GM19043 (cell line): ENCODE data around the gene SLC30A2.

Experiments
- ATAC-seq: cut with Tn5 transposase; IDR thresholded peaks from one replicate; pipeline ENCODE4 v1.9.1; 2021; ENCODE audit warnings: low read depth; ENCODE audit not compliant: unreplicated experiment

Gene SLC30A2

GRCh38 chr1:26003262-26003661, 42.7 kb downstream of the SLC30A2 start:
- ATAC-seq, result no peak

- no peak for ATAC-seq
Observed at GRCh38 chr1:25999041-25999800, 46.7 kb downstream of the SLC30A2 start.

GRCh38 chr1:25997828-25998761, 47.8 kb downstream of the SLC30A2 start, which contains the start of gene PAFAH2:
Gene PAFAH2, minus strand, starts transcription at chr1:25998063. Its CDS starts 7,247 bp downstream, at chr1:25990816.
- ATAC-seq, result peak; percentile 97

- no peak for ATAC-seq
Observed at GRCh38 chr1:25996966-25997827, 48.7 kb downstream of the SLC30A2 start.

DNA sequence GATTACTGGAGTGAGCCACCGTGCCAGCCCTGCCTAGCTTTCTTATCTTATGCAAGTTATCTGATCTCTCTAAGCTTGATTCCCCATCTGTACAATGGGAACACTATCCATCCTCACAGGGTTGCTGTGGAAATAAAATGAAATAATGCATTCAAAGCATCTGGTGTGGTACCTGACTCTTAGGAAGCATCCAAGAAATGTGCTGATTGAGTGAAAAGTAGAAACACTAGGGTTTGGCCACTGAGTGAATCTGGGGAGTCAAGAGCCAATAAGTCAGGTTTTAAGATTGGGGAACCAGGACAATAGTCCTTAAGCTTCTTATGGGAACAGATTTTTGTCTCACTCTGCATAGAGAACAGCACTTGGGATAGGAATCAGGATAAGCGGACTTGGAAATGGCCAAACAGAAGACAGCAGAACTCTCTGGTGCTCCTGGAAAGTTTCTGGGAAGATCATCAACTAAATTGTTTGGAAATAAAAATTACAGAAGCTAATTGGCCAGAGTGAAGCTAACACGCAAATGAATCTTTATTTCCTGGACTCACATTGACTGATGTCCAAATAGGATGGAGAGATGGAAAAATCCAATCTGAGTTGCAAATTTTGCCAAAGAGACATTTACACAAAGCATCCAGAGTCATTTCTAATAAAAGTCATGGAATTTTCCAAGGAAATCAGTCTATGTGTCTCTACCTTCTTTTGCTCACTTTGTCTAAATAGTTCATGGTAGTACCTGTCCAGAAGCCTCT, 51.3 kb downstream of the SLC30A2 start:
- ATAC-seq, result no peak

GRCh38 chr1:25993197-25993951, 52.5 kb downstream of the SLC30A2 start:
- no peak for ATAC-seq

DNA sequence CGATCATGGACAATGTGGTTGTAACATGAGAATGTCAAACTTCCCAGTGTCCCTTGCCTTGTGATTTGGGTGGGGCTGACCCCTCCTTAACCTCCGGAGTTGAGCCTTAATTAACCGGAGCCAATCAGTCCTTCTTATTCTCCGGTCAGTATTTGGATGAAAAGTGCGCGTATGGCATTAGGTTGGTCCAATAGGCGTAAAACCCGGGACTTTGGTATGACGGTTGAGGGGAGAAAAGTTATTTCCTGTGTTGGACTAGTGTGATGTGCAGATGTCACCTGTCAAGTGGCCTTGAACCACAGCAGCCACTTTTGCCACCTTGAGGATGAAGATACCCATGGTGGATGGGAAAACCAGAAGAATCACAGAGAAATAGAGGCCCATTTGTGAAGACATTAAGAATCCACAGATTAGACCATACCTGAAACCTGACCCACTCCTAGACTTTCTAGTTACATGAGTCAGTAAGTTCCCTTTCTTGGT, 53.2 kb downstream of the SLC30A2 start:
- ATAC-seq, result no peak

DNA sequence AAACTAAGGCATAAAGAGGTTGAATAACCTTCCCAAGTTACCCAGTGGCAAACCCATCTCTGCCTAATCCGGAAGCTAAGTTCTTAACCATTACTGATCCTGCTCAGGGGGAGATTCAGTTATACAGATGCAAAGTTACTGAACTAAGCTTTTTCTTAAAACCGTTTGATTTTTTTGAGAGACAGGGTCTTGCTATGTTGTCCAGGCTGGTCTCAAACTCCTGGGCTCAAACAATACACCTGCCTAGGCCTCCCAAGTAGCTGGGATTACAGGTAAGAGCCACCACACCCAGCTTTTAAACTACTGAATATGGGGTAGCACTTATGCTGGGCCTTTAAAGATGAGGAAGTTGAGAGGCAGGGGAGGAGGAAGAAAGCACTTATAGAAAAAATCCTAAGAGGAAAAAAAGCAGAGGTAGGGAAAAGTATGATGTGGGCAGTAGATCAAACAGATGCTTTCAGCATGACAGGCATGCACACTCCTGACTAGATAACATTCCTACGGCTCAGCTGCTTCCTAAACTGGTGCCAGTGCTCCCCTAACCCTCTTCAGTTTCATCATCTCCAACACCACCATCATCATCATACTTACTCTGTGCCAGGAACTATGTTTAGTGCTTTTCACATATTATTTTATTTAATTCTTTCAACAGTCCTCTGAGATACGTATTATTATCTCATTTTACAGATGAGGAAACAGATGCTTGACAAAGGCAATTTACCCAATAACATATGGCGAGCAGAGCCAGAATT, 53.8 kb downstream of the SLC30A2 start:
- ATAC-seq, result no peak

GRCh38 chr1:25990702-25991395, 55.1 kb downstream of the SLC30A2 start:
- ATAC-seq, result no peak

DNA sequence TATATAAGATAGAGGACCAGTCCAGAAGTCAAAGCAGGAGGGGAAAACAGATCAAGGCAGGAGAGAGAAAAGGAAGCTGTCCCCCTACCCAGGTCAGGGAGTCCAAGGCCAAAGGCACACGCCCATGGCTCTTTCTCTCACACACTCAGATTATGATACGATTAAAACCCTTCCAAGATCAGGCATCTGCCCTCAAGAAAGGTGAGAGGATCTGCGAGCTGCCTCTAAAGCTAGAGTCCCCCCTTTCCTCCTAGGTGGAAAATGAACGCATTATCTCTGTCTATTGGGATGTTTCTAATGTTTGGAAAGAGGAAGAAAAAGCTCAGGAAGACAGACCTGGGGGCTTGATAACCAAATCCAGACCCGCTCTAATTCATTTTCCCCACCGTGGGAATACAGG, 55.7 kb downstream of the SLC30A2 start:
- ATAC-seq, result no peak

GRCh38 chr1:25989440-25990234, 56.3 kb downstream of the SLC30A2 start:
- no peak for ATAC-seq

GRCh38 chr1:25987951-25988350, 58.0 kb downstream of the SLC30A2 start:
- no peak for ATAC-seq
